H9 (cell line): ENCODE measurements around the gene BAIAP2. TPM values are rescaled to one million over a fixed set of nuclear protein-coding genes. Genes with fewer than 3 reads are reported as not detected.

Experiments used
- DNase-seq: peaks from one replicate; pipeline ENCODE4 v3.0.0-alpha.2; 2017
- H2AFZ ChIP-seq: one replicate; pipeline ENCODE4 v1.6.1; 2013; ENCODE audit warnings: mild to moderate bottlenecking, low read length, control low read depth, moderate library complexity
- H2AK5ac ChIP-seq: 2 replicates; pipeline ENCODE4 v1.6.1; 2013; ENCODE audit warnings: low read length, control low read depth, mixed read lengths; ENCODE audit not compliant: insufficient read length
- H2BK120ac ChIP-seq: one replicate; pipeline ENCODE4 v1.6.1; 2013; ENCODE audit warnings: low read depth, mild to moderate bottlenecking, low read length, control low read depth, inconsistent platforms; ENCODE audit not compliant: poor library complexity, severe bottlenecking
- H2BK12ac ChIP-seq: 2 replicates; pipeline ENCODE4 v1.6.1; 2013; ENCODE audit warnings: low read length, control low read depth, mixed read lengths, low read depth; ENCODE audit not compliant: insufficient read length
- H2BK15ac ChIP-seq: 2 replicates; pipeline ENCODE4 v1.6.1; 2013; ENCODE audit warnings: low read depth, low read length, control low read depth
- H2BK20ac ChIP-seq: one replicate; pipeline ENCODE4 v1.6.1; 2013; ENCODE audit warnings: low read depth, mild to moderate bottlenecking, low read length, control low read depth, inconsistent platforms; ENCODE audit not compliant: poor library complexity, severe bottlenecking
- H2BK5ac ChIP-seq: 2 replicates; pipeline ENCODE4 v1.6.1; 2013; ENCODE audit warnings: low read length, control low read depth, mixed read lengths; ENCODE audit not compliant: insufficient read length
- H3K14ac ChIP-seq: 2 replicates; pipeline ENCODE4 v1.6.1; 2013; ENCODE audit warnings: low read length, control low read depth; ENCODE audit not compliant: insufficient read depth
- H3K18ac ChIP-seq: 2 replicates; pipeline ENCODE4 v1.6.1; 2013; ENCODE audit warnings: low read depth, mild to moderate bottlenecking, mixed read lengths, low read length, control low read depth; ENCODE audit not compliant: insufficient read length
- H3K23ac ChIP-seq: 2 replicates; pipeline ENCODE4 v1.6.1; 2013; ENCODE audit warnings: low read length, control low read depth, mixed read lengths, low read depth; ENCODE audit not compliant: insufficient read length
- H3K23me2 ChIP-seq: 2 replicates; pipeline ENCODE4 v1.6.1; 2013; ENCODE audit warnings: low read depth, mild to moderate bottlenecking, mixed read lengths, low read length, control low read depth; ENCODE audit not compliant: insufficient read length, poor library complexity, severe bottlenecking
- H3K27ac ChIP-seq: 2 replicates; pipeline ENCODE4 v1.5.1; 2013; ENCODE audit warnings: low read length, control low read depth, mixed read lengths, low read depth; ENCODE audit not compliant: insufficient read length
- H3K27me3 ChIP-seq: 2 replicates; pipeline ENCODE4 v1.6.1; 2013; ENCODE audit warnings: low read length, control low read depth, inconsistent platforms; ENCODE audit not compliant: insufficient read depth
- H3K4ac ChIP-seq: 2 replicates; pipeline ENCODE4 v1.6.1; 2013; ENCODE audit warnings: low read depth, mild to moderate bottlenecking, control low read depth, inconsistent platforms, low read length, moderate library complexity
- H3K4me1 ChIP-seq: 2 replicates; pipeline ENCODE4 v1.6.1; 2013; ENCODE audit warnings: low read length, control low read depth, inconsistent platforms; ENCODE audit not compliant: insufficient read depth
- H3K4me2 ChIP-seq: 2 replicates; pipeline ENCODE4 v1.6.1; 2013; ENCODE audit warnings: low read length, control low read depth, mixed read lengths; ENCODE audit not compliant: insufficient read length, insufficient read depth
- H3K56ac ChIP-seq: 2 replicates; pipeline ENCODE4 v1.6.1; 2013; ENCODE audit warnings: low read depth, mild to moderate bottlenecking, mixed read lengths, low read length, control low read depth; ENCODE audit not compliant: insufficient read length
- H3K79me1 ChIP-seq: 2 replicates; pipeline ENCODE4 v1.6.1; 2013; ENCODE audit warnings: low read depth, mild to moderate bottlenecking, moderate library complexity, low read length, control low read depth, inconsistent platforms; ENCODE audit not compliant: insufficient read depth, poor library complexity, severe bottlenecking
- H3K79me2 ChIP-seq: 2 replicates; pipeline ENCODE4 v1.6.1; 2013; ENCODE audit warnings: low read length, control low read depth, inconsistent platforms; ENCODE audit not compliant: insufficient read depth
- H3K9ac ChIP-seq: 2 replicates; pipeline ENCODE4 v1.6.1; 2013; ENCODE audit warnings: low read length, control low read depth, mixed read lengths; ENCODE audit not compliant: insufficient read length; ENCODE audit errors: extremely low read depth
- H3K9me3 ChIP-seq: one replicate; pipeline ENCODE4 v1.6.1; 2013; ENCODE audit warnings: low read depth, low read length, inconsistent platforms; ENCODE audit not compliant: control insufficient read depth
- H3T11ph ChIP-seq: one replicate; pipeline ENCODE4 v1.6.1; 2013; ENCODE audit warnings: mild to moderate bottlenecking, low read length, control low read depth, inconsistent platforms
- H4K20me1 ChIP-seq: one replicate; pipeline ENCODE4 v1.6.1; 2013; ENCODE audit not compliant: control insufficient read depth, insufficient read length, insufficient read depth
- H4K5ac ChIP-seq: 2 replicates; pipeline ENCODE4 v1.6.1; 2013; ENCODE audit warnings: low read depth, mild to moderate bottlenecking, mixed read lengths, low read length, control low read depth; ENCODE audit not compliant: insufficient read length
- H4K8ac ChIP-seq: replicated peaks from 2 replicates; pipeline ENCODE4 v1.6.1; 2013; ENCODE audit warnings: low read length, control low read depth, mixed read lengths, low read depth; ENCODE audit not compliant: insufficient read length
- H4K91ac ChIP-seq: 2 replicates; pipeline ENCODE4 v1.6.1; 2013; ENCODE audit warnings: low read depth, mild to moderate bottlenecking, moderate library complexity, mixed read lengths, low read length, control low read depth; ENCODE audit not compliant: insufficient read length
- H3K27ac Mint-ChIP-seq, 3 experiments: 2 replicates in 2 of 3; 3 replicates in 1 of 3; pipeline ENCODE4 v1.8.0; 2020 to 2021; ENCODE audit warnings: mixed read lengths in 3 of 3, mild to moderate bottlenecking in 1 of 3, moderate library complexity in 1 of 3
- H3K27me3 Mint-ChIP-seq: 2 replicates; pipeline ENCODE4 v1.8.0; 2021; ENCODE audit warnings: low read depth, mild to moderate bottlenecking, moderate library complexity, mixed read lengths
- H3K36me3 Mint-ChIP-seq, 3 experiments: 2 replicates in 2 of 3; 3 replicates in 1 of 3; pipeline ENCODE4 v1.8.0; 2020 to 2021; ENCODE audit warnings: low read depth in 3 of 3, mixed read lengths in 3 of 3; ENCODE audit not compliant: insufficient read depth in 1 of 3
- H3K4me1 Mint-ChIP-seq, 2 experiments: 2 replicates each; pipeline ENCODE4 v1.8.0; 2020; ENCODE audit warnings: mixed read lengths in 2 of 2
- H3K4me3 Mint-ChIP-seq, 2 experiments: 2 replicates in 1 of 2; 3 replicates in 1 of 2; pipeline ENCODE4 v1.8.0; 2020 to 2021; ENCODE audit warnings: mild to moderate bottlenecking in 2 of 2, mixed read lengths in 2 of 2, moderate library complexity in 1 of 2
- H3K9me3 Mint-ChIP-seq, 2 experiments: 2 replicates in 1 of 2; 3 replicates in 1 of 2; pipeline ENCODE4 v1.8.0; 2020; ENCODE audit warnings: mild to moderate bottlenecking in 2 of 2, mixed read lengths in 2 of 2, moderate library complexity in 1 of 2
- WGBS: extraction: QIAGEN DNeasy Blood & Tissue Kit; methylation state at CpG from one replicate; pipeline ENCODE4 v1.1.7; 2013; ENCODE audit warnings: missing lambda C conversion rate, low lambda C conversion rate, mixed read lengths; ENCODE audit not compliant: insufficient read length; ENCODE audit errors: extremely low coverage; 5-methylcytosine and 5-hydroxymethylcytosine counted together
- total RNA-seq: library from RNA; stranded (reverse); gene quantifications from 2 replicates; pipeline ENCODE4 v1.2.1, GENCODE V29; 2021
- TF ChIP-seq, protein P1 (sequence below): fragments of 200-600 bp; sonication (generic); conservative IDR thresholded peaks from 3 replicates; pipeline ENCODE4 v1.8.0; 2021; ENCODE audit warnings: antibody characterized with exemption, mild to moderate bottlenecking

Gene BAIAP2
- total RNA-seq, 1 experiment from 2014 or later: 27.8 TPM

DNA sequence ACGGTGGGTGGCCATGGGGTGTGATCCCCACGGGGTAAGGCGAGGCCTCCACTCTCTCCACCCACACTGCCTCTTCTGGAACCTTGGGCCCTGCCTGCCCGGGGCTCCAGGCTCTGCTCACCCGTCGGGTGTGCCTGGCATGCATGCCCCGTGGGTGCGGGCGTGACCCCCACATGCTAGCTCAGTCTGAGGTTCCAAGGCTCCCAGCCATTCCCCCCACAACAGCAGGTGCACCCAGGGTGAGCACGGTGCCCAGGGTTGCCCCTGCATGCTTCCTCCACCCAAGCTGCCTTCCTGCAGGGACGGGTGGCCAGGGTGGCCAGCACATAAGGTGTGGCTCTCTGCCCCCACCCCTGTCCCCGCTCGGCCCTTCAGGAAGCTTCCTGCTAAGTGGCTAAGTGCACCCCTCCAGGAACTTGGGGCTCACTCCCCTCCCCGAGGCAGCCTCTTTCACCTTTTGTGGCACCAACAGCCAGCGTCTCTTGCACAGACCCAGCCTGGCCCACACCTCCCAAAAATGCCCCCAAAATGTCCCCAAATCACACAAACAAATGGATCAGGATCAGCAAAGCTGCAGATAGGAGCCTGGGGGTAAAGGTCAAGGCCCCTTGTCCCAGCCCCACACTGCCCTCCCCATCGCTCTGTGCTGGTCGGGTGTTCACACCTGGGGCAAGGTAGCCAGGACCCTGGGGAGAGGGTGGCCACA lies 108.9 kb downstream of the BAIAP2 start:
- H4K8ac ChIP-seq: no peak overlapping the region
- no peak overlapping the region for H3K56ac ChIP-seq
- H2AFZ ChIP-seq: no peak overlapping the region
- no peaks in the 10 kb centered on the region for H3K9me3 ChIP-seq
- no peak overlapping the region for H2BK120ac ChIP-seq
- no peak overlapping the region for H3K4me3 Mint-ChIP-seq
- H2BK12ac ChIP-seq: no peak overlapping the region
- no peaks in the 10 kb centered on the region for H3K23me2 ChIP-seq
- no peak overlapping the region for H2AK5ac ChIP-seq
- H4K91ac ChIP-seq: no peak overlapping the region
- no peaks in the 10 kb centered on the region for H3K79me1 ChIP-seq
- no peak overlapping the region for H2BK20ac ChIP-seq
- H3T11ph ChIP-seq: no peak overlapping the region
- H2BK15ac ChIP-seq: no peak overlapping the region
- H3K9ac ChIP-seq: no peak overlapping the region
- peak overlapping the region in 1 of 3 experiments; percentile 34; a peak in 1 of 7 replicates for H3K27ac Mint-ChIP-seq
- no peaks in the 10 kb centered on the region for H3K79me2 ChIP-seq
- H2BK5ac ChIP-seq: no peak overlapping the region
- H3K27me3 Mint-ChIP-seq: peaks cover under 1% of the 10 kb centered on the region
- no peak overlapping the region for H3K4me2 ChIP-seq
- H3K36me3 Mint-ChIP-seq: no peaks in the 10 kb centered on the region; a peak in 1 of 7 replicates
- peaks cover 3 to 4% of the 10 kb centered on the region in 2 experiments; a peak in 3 of 5 replicates for H3K9me3 Mint-ChIP-seq
- TF ChIP-seq, protein P1, sequence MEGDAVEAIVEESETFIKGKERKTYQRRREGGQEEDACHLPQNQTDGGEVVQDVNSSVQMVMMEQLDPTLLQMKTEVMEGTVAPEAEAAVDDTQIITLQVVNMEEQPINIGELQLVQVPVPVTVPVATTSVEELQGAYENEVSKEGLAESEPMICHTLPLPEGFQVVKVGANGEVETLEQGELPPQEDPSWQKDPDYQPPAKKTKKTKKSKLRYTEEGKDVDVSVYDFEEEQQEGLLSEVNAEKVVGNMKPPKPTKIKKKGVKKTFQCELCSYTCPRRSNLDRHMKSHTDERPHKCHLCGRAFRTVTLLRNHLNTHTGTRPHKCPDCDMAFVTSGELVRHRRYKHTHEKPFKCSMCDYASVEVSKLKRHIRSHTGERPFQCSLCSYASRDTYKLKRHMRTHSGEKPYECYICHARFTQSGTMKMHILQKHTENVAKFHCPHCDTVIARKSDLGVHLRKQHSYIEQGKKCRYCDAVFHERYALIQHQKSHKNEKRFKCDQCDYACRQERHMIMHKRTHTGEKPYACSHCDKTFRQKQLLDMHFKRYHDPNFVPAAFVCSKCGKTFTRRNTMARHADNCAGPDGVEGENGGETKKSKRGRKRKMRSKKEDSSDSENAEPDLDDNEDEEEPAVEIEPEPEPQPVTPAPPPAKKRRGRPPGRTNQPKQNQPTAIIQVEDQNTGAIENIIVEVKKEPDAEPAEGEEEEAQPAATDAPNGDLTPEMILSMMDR: no peak
- no peak overlapping the region for H3K18ac ChIP-seq
- no peak for DNase-seq
- no peak overlapping the region for H4K5ac ChIP-seq
- WGBS: no CpG with 5 or more reads among the region's 17 CpGs
- no peak overlapping the region for H3K27ac ChIP-seq
- no peaks in the 10 kb centered on the region for H3K4me1 ChIP-seq
- no peaks in the 10 kb centered on the region for H3K27me3 ChIP-seq
- no peak overlapping the region for H3K14ac ChIP-seq
- peaks cover 2 to 10% of the 10 kb centered on the region in 2 experiments; a peak in 2 of 4 replicates for H3K4me1 Mint-ChIP-seq
- H3K4ac ChIP-seq: no peak overlapping the region
- H3K23ac ChIP-seq: no peak overlapping the region
- H4K20me1 ChIP-seq: no peaks in the 10 kb centered on the region
